Measurements from ENCODE around the gene ATAD1.

ATAD1 gene

DNA sequence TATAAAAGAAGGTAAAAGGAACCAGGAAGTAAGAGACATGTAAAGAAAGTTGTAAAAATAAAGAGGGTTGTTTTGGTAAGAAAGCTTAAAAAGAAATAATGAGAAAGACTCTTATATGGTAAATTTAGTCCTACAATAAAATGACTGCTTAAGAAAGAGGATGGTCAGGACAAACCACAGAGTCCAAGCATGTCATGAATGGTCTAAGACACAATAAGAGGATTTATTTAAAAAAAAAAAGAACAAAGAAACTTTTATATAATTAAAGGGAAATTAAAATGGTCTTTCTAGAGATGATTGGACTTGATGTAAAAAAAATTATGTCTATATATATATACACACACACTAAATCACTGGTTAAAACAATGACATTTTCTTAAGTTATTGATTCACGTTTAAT, 18.2 kb downstream of the ATAD1 start:
- no peak for DNase-seq

DNA sequence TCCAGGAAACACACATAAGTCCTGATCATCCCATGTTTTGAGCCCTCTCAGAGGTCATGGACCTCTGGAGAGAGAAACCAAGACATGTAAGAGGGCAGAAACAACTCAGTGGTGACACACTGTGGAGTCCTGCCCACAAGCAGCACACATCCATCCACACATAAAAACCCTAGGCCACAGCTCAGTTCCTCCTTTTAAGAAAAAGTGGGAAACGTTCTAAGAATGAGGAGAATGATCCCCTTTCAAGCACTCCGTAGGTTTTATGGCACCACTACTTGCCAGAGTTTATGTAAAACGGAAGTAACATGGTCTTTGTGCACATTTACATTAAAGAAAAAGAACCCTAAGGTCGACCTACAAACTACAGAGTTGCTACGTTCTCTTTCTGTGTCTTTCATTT, 19.9 kb downstream of the ATAD1 start:
- DNase-seq = no peak

GRCh38 chr10:87794285-87794684, 23.7 kb downstream of the ATAD1 start:
- DNase-seq = no peak

DNA sequence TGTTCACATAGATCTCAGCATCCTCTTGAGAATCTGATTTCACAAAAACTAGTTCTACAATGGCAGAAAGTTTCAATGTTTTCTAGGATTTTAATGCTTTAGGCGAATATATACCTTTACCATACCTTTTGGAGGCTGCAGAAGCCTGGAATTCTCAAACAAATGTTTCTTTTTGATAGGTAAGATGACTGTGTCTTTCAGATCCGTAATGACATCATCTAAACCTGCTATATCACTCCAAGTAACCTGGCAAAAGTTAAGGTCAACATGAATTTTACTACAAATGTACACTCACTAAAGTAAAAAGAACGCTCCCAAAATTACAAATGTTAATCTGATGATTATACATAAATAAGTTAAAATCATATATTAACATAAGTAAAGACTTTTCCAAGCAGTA, 27.8 kb downstream of the ATAD1 start:
- no peak for DNase-seq

DNA sequence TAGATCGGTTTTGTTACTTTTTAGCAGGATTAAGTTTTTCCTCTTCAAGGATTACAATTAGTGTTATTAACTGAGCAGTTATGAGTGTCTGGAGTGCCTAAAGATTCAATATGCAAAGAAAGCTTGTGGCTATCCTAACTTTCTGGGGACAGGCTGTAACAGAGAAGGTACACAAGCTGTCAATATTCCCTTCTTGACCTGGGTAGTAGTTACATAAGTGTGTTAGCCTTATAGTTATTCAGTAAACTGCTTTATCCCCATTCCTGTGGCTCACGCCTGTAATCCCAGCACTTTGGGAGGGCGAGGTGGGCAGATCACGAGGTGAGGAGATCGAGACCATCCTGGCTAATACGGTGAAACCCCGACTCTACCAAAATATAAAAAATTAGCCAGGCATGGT, 31.6 kb downstream of the ATAD1 start:
- no peak for DNase-seq

- DNase-seq = no peak
Observed at GRCh38 chr10:87782721-87783120, 35.3 kb downstream of the ATAD1 start.

DNA sequence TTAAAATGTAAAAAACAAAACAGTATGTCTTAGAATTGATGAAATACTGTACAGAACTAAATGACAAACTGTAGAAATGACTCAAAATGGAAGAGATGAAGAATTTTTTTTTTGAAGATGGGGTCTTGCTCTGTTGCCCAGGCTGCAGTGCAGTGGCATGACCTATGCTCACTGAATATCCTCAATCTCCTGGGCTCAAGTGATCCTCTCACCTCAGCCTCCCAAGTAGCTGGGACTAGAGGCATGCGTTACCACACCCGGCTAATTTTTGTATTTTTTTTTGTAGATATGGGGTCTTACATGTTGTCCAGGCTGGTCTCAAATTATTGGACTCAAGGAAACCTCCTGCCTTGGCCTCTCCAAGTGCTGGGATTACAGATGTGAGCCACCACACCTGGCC, 36.5 kb downstream of the ATAD1 start:
- DNase-seq = no peak

DNA sequence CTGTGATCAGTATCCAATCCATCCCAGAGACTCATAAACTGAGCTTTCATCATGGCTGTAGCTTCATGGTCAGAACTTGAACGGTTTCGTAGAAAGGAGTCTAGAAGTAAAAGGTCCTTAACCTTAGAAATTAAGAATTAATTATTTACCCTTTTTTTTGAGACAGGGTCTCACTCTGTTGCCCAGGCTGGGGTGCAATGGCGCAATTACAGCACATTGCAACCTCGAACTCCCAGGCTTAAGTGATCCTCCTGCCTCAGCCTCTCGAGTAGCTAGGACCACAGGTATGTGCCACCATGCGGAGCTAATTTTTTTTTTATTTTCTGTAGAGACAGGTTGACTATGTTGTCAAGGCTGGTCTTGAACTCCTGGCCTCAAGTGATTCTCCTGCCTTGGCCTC, 41.7 kb downstream of the ATAD1 start:
- no peak for DNase-seq

DNA sequence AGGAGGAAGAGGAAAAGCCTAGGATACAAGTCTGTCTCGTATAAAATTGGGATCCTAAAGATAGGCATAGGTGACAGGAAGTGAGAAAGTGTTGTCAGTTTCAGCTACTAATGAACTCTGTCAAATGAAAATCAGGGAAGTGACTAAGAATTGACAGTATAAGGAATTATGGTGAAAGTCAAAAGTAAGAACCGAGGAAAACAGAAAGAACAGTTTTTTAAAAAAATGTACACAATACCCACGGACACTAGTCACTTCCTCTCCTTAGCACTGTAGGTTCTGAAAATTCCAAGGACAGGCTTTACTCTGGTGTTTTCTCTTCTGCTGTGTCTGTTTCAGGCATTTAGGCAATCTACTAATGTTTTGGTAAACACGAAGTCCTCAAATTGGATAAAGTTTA, 42.3 kb downstream of the ATAD1 start:
- DNase-seq = no peak

GRCh38 chr10:87771871-87772500, 46.0 kb downstream of the ATAD1 start:
- DNase-seq = no peak

DNA sequence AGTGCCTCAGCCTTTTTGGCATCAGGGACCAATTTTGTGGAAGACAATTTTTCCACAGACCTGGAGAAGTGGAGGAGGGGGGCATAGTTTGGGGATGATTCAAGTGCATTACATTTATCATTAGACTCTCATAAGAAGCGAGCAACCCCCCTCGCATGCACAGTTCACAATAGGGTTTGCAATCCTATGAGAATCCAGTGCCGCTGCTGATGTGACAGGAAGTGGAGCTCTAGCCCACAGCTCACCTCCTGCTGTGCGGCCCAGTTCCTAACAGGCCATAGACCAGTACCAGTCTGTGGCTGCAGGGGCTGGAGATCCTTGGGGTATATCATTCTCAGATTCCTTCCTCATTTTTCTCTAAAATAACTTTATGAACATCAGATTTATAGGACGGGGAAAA, 50.8 kb downstream of the ATAD1 start:
- no peak for DNase-seq

GRCh38 chr10:87765666-87766376, 52.2 kb downstream of the ATAD1 start:
- no peak for DNase-seq

- no peak for DNase-seq
Observed at GRCh38 chr10:87764072-87764934, 53.7 kb downstream of the ATAD1 start.

DNA sequence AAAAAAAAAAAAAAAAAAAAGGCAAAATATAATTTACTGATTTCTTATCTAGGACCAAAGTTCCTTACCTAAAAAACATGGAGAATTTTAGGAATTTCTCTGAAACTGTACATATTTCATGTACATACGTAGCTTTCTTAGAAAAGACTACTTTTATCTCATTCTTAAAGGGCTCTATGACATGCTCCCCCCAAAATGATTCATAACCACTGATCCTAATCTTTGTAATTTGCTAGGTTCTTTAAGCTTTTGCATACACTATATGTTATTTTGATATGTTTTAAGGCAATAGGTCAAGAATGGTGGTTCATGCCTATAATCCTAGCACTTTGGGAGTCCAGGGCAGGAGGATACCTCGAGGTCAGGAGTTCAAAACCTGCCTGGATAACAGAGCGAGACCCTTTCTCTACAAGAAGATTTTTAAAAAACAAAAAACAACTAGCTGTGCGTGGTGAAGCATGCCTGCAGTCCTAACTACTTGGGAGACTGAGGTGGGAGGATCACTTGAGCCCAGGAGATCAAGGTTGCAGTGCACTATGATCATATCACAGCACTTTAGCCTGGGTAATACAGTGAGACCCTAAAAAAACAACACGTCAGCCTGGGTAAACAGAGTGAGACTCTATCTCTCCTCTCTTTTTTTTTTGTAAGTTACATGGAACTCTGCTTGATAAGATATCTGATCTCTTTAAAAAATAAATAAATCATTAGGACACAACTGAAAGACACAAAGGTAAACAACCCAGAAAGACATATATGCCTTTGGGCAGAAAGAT, 54.8 kb downstream of the ATAD1 start:
- no peak for DNase-seq

DNA sequence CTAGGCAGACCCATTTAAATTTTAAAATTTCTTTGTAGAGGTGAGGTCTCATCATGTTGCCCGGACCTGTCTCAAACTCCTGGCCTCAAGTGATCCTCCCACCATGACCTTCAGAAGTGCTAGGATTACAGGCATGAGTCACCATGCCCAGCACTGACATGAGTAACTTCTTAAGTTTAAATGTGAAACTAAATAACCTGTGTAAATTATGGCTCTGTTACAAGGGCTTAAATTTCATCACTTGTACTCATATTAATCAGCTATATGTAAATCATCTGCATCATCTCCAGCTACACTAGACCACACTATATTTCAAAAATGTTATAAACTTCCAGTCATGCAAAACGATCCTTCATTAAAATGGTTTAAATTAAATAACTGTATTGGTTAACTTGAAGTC, 56.1 kb downstream of the ATAD1 start:
- no peak for DNase-seq

- DNase-seq = no peak
Observed at GRCh38 chr10:87761153-87761552, 56.9 kb downstream of the ATAD1 start.

- DNase-seq = no peak
Observed at GRCh38 chr10:87760195-87760905, 57.7 kb downstream of the ATAD1 start.

DNA sequence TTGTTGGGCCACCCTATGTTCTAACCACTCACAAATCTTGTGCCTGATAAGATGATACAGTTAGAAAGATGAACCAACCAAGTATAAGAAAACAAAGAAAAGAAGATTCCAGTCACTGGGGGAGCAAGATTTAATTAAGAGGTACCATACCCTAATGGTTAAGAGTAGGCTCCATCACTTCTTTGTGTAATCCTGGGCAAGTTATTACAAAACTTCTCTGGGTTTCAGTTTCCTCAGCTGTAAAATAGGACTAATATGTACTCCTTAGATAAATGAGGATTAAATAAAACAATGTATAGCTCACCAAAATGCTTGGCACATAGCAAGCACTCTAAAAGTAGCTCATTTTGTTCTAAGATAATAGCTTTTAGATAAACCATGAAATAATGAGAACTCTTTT, 58.5 kb downstream of the ATAD1 start:
- DNase-seq = no peak

DNA sequence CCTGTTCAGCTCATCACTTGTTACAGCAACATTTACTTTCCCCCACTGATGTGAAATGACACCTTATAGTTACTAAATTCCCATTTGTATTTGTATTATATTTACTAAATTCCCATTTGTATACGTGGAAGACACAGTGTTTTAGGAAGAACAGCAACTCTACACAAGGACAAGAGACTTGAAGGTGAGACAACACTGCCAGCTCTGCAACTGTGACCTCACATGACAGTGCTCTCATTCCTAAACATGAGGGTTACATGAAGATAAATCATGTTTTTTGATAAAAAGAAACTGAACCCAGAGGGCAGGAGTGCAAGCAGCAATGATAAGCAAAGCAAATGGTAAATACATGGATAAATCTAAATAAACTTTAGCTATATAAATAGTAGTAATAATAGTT, 60.3 kb downstream of the ATAD1 start:
- no peak for DNase-seq

GRCh38 chr10:87753995-87754866, 63.8 kb downstream of the ATAD1 start:
- no peak for DNase-seq

GRCh38 chr10:87752566-87752965, 65.5 kb downstream of the ATAD1 start:
- DNase-seq = no peak

- DNase-seq = no peak
Observed at GRCh38 chr10:87751274-87751673, 66.8 kb downstream of the ATAD1 start.
